Epithelial cell of proximal tubule (primary cell): ENCODE data around the gene SNX30. TPM values are rescaled to one million over a fixed set of nuclear protein-coding genes. Genes with fewer than 3 reads are reported as not detected.

Source experiments
- DNase-seq: peaks from one replicate; pipeline ENCODE4 v3.0.0-alpha.2; 2011; ENCODE audit warnings: low read depth
- H3K4me3 ChIP-seq: 2 replicates; pipeline ENCODE4 v1.5.1; 2011; ENCODE audit warnings: low read depth, mild to moderate bottlenecking, low read length
- CTCF ChIP-seq: conservative IDR thresholded peaks from 2 replicates; pipeline ENCODE4 v1.5.1; 2012; ENCODE audit warnings: low read depth, mild to moderate bottlenecking, low read length
- total RNA-seq: library from RNA; depleted of rRNA; stranded (reverse); fragments of >200 nt; gene quantifications from 2 replicates; pipeline ENCODE4 v1.2.3, GENCODE V29; 2015

SNX30 gene
- total RNA-seq, 1 donor from 2014 or later: 6.9 TPM

- no peak overlapping the region for H3K4me3 ChIP-seq
- TF ChIP-seq CTCF: no peak
- DNase-seq: no peak
Measured at GRCh38 chr9:112861638-112862555, 111.3 kb downstream of the SNX30 start.

GRCh38 chr9:112863214-112863613 lies 112.7 kb downstream of the SNX30 start:
- no peak for TF ChIP-seq CTCF
- DNase-seq: no peak
- no peak overlapping the region for H3K4me3 ChIP-seq

- TF ChIP-seq CTCF: no peak
- no peak overlapping the region for H3K4me3 ChIP-seq
- DNase-seq: no peak
Measured at GRCh38 chr9:112863746-112864145, 113.2 kb downstream of the SNX30 start.

GRCh38 chr9:112864403-112864802 lies 113.8 kb downstream of the SNX30 start:
- no peak overlapping the region for H3K4me3 ChIP-seq
- TF ChIP-seq CTCF: no peak
- no peak for DNase-seq

GRCh38 chr9:112864982-112865381 lies 114.4 kb downstream of the SNX30 start:
- DNase-seq: no peak
- TF ChIP-seq CTCF: no peak
- no peak overlapping the region for H3K4me3 ChIP-seq

GRCh38 chr9:112866662-112867274 lies 116.2 kb downstream of the SNX30 start:
- H3K4me3 ChIP-seq: no peak overlapping the region
- no peak for TF ChIP-seq CTCF
- DNase-seq: peak; percentile 77
